T47D (cell line): ENCODE data around the gene ODF2.
"Not testable (repeated sequence)": the region's sequence is repeated elsewhere in the genome, so short reads cannot be mapped to it uniquely, and the experiment has no call there.

ENCODE experiments used
- DNase-seq, 2 experiments: peaks; one replicate each; pipeline versions ENCODE4 v3.0.0 to v3.0.0-alpha.2; 2011 to 2012; ENCODE audit warnings: low read depth in 1 of 2, low spot score in 1 of 2
- JUND ChIP-seq: IDR thresholded peaks from 2 replicates; pipeline ENCODE4 v1.6.1; 2012; ENCODE audit warnings: low read depth
- in situ Hi-C: cut with HindIII; loops from 2 replicates; pipeline ENCODE4 v1.10.0; 2016; ENCODE audit warnings: low sequenced_read_pairs, low pct_unique_long_range_greater_than_20kb

ODF2 gene

GRCh38 chr9:128419061-128419925, 36.5 kb upstream of the ODF2 start:
- peak in 1 of 2 experiments; percentile 46 for DNase-seq
- in situ Hi-C loops = no loop called here
- TF ChIP-seq JUND = no peak

GRCh38 chr9:128420060-128420650, 35.7 kb upstream of the ODF2 start:
- DNase-seq = peak; percentile 83 to 84
- in situ Hi-C loops = no loop called here
- TF ChIP-seq JUND = no peak

GRCh38 chr9:128420651-128421481, 34.9 kb upstream of the ODF2 start, which contains the start of gene CERCAM:
Gene CERCAM, plus strand, starts transcription at chr9:128420857. Its CDS starts 21 bp downstream, at chr9:128420878.
- TF ChIP-seq JUND = no peak

GRCh38 chr9:128421482-128421996, 34.3 kb upstream of the ODF2 start:
- in situ Hi-C loops = no loop called here
- no peak for DNase-seq
- TF ChIP-seq JUND = no peak

More at GRCh38 chr9:128420651-128421481, 34.9 kb upstream of the ODF2 start, which contains the start of gene CERCAM:
- peak; percentile 64 to 67 for DNase-seq
- in situ Hi-C loops = no loop called here

GRCh38 chr9:128422022-128422782, 33.6 kb upstream of the ODF2 start:
- DNase-seq, in situ Hi-C loops: not testable (repeated sequence)

GRCh38 chr9:128422783-128423150, 33.0 kb upstream of the ODF2 start:
- in situ Hi-C loops = no loop called here
- DNase-seq = no peak
- TF ChIP-seq JUND = no peak

- DNase-seq, in situ Hi-C loops: not testable (repeated sequence)
Observed at GRCh38 chr9:128423356-128423755, 32.5 kb upstream of the ODF2 start.

- no peak for DNase-seq
- no peak for TF ChIP-seq JUND
- in situ Hi-C loops = no loop called here
Observed at GRCh38 chr9:128424268-128424780, 31.5 kb upstream of the ODF2 start.

GRCh38 chr9:128428644-128429512, 26.9 kb upstream of the ODF2 start:
- in situ Hi-C loops = no loop called here
- no peak for TF ChIP-seq JUND
- DNase-seq = no peak

GRCh38 chr9:128429513-128430086, 26.2 kb upstream of the ODF2 start:
- in situ Hi-C loops = no loop called here
- no peak for TF ChIP-seq JUND
- DNase-seq = no peak

GRCh38 chr9:128431207-128431606, 24.6 kb upstream of the ODF2 start:
- no peak for TF ChIP-seq JUND
- DNase-seq = no peak
- in situ Hi-C loops = no loop called here
